ENCODE measurements around the gene C4orf36.
A peak's percentile ranks its signal among the peaks of the same experiment; 100 is the strongest.
"Not testable (repeated sequence)": the region's sequence is repeated elsewhere in the genome, so short reads cannot be mapped to it uniquely, and the experiment has no call there.

Gene C4orf36

DNA sequence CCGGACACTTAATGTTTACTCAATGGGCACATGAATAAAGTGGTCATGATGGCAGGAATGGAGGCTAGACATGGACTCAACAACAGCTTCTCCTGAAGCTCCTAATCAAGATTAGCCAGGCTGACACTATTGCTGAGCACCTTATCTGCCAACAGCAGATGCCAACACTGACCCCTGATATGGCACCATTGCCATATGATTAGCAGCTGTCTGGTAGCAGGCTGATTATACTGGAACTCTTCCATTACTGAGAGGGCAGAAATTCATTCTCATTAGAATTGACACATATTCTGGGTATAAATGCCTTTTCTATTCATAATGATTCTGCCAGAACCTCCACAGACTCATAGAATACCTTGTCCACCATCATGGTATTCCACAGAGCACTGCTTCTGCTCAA is 24.2 kb upstream of the C4orf36 start:
- no peak for DNase-seq (ENCODE audit: low read depth)

DNA sequence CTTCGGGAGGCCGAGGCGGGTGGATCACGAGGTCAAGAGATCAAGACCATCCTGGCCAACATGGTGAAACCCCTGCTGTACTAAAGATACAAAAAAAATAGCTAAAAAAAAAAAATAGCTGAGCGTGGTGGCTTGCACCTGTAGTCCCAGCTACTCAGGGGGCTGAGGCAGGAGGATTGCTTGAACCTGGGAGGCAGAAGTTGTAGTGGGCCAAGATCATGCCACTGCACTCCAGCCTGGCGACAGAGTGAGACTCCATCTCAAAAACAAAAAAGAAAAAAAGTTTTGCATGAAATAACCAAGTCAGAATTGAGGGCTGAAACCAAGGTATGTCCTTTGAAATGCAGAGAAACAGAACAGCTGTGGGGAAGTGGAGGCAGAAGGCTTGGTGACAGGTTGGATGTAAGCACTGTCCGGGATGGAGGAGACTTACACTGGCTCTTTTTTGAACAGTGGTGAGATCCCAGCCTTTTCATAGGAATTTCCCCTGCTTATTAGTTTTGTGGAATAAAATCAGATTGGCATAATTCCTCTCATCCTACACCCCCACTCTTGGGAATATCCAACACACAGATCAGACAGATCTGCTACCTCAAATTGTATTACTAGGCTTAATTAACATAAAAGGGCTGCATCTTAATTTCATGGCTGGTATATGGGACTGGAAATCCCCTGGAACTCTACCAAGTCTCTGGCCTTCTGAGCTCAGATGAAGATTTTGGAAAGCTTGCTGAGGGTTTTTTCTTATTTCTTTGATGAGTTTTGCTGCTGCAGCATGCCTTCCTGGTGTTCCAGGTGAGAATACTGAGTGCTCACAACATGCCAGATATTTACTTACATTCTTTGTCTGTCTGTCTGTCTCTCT is 18.8 kb upstream of the C4orf36 start:
- DNase-seq (ENCODE audit: low read depth), result peak; percentile 18

DNA sequence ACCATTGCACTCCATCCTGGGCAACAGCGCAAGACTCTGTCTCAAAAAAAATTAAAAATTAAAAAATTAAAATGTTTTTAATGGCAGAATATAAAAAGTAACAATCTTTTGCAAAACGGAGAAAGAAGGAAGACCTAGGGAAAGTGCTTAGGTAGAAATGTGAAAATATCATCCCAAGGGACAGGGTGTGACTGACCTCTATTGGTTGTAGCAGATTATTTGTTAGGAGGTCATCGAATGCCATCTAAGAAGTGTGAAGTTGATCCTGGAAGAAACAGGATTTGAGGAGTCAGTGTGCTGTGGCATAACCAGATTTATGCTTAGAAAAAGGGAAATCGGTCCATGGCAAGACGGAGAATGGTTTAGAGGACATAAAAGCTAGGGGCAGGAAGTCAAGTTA is 18.1 kb upstream of the C4orf36 start:
- no peak for DNase-seq (ENCODE audit: low read depth)

DNA sequence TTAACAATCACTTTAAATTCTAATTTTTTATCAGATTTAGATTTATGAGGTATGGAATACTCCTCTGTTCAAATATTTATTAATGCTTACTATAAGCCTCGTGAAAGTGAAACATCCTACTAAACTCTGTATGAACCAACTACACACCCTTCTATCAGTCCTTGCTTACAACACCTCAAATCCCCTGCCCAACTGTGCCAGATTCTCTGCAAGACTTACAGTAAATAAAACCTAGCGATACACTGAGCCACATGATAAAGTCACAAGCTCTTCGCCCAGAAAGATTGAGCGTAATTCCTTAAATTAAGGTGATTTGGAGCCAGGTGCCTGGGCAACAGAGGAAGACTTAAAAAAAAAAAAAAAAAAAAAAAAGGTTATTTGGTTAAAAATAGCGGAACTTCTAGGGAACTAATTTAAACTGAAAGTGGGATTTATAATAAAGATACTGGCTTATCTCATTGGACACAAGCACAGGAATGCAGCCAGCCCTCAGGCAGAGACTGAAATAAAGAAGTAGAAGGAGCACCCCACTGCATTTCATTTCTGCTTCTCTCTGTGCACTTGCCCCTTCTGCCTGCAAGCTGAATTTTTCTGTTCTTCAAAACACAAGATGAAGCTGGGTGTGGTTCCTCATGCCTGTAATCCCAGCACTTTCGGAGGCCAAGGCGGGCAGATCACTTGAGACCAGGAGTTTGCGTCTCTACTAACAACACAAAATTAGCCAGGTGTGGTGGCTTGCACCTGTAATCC is 17.5 kb upstream of the C4orf36 start:
- DNase-seq (ENCODE audit: low read depth), result no peak

DNA sequence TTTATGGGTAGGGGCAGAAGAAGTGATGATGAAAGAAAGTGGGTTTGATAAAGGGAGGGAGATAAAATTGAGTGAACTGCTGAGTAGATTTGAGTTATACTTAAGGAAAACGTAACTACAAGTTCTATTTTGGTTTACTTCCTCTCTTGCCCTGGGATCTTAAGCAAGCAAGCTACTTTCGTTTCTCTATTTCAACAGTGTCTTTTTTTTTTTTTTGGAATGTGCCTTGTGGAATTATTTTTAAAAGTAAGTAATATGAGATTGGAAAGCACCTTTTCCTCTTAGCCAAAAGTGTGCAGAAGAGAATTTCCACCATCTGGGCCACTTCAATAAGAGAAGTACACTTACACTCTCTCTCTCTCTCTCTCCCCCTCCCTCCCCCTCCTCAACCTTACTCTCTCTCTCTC is 16.0 kb upstream of the C4orf36 start:
- DNase-seq (ENCODE audit: low read depth), result peak; percentile 74

DNA sequence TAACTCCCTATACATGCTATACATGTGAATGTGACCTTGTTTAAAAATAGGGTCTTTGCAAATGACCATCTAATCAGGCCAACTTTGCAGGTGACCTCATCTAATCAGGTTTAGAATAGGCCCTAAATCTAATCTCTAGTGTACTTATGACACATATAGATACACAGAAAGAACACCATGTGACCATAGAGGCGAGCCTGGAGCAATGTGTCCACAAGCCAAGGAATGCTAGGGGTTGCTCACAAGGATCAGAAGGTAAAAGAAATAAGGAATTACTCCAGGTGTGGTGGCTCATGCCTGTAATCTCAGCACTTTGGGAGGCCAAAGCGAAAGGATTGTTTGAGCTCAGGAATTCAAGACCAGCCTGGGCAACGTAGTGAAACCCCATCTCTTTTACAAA is 9.6 kb upstream of the C4orf36 start:
- DNase-seq (ENCODE audit: low read depth), result no peak

DNA sequence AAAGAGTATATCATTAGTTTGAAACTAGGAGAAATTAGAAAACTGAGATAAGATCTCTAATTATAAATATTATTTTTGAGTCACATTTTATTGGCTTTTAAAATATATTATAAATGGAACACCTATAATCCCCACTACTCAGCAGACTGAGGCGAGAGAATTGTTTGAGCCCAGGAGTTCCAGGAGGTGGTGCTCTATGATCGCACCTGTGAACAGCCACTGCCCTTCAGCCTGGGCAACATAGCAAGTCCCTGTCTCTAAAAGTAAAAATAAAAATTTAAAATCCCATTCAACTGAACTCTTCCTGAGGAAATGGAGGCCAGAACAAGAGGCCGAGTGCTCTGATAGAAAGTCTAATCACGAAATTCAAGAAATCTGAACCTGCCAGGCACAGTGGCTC is 6.3 kb upstream of the C4orf36 start:
- DNase-seq (ENCODE audit: low read depth), result no peak

DNA sequence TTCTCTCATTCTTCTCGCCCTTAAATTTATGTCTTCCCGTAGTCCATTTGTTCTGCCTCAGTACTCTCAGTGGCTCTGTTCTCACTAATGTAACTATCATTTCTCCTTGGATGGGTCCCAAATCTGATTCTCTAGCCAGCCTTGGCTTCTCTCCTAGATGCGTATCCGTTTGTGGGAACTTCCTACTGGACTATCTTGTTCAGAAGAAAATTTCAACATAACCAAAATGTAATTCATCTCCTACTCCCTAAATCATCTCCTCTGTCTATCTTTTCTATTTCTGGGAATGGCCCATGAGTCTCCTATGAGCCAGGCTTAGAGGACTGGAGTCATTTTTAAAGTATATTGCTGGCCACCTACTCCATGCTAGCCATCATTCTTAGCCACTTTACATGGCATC is 4.4 kb upstream of the C4orf36 start:
- DNase-seq (ENCODE audit: low read depth), result no peak

DNA sequence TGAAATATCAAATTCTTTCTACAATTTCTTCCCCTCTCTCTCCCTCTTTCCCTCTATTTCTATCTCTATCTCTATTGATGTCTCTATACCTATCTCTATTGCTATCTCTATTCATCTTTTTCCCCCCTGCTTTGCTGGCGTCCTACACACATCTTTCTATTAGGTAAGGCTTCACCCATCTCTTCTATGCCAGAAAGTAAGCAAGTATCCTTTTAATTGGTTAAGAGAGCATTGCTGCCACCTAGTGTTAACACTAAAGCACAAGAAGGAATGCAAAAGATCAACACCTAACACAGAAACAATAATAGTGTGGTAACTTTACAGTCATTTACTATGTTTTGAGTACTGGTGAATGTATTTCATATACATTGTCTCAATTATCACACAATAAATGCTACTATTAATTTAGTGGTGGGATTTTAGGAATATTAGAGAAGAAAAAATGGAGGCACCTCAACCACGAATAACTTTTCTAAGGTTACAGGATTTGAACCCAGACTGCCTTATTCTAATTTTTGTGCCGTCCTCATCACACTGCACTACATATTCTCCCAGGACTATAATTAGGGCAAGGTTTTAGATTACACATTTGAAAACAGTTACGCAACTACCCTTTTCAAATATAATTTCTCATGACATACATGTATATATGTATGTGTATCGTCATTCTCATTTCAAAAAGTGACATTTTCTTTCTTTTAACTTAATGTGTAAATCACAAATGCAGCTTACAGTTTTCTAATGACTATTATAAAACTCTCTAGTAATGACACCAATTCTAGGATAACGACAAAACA is 3.7 kb upstream of the C4orf36 start:
- DNase-seq (ENCODE audit: low read depth), result peak; percentile 63

DNA sequence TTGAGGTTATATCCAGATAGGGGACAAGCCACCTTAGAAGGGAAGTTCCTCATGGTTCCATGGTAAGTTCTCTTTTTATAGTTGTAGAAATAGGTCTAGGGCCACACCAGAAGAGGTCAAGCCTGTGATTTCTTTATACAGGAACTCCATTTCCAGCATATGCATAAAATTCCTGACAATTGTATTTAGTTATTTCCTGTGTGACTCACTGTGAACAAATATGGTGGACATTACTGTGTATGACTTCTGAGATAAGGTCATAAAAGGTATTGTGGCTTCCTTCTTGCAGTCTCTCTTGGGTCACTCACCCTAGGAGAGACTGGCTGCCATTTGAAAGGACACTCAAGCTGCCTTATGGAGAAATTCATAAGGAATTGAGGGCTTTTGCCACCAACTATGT is 2.2 kb upstream of the C4orf36 start:
- DNase-seq (ENCODE audit: low read depth), result no peak

DNA sequence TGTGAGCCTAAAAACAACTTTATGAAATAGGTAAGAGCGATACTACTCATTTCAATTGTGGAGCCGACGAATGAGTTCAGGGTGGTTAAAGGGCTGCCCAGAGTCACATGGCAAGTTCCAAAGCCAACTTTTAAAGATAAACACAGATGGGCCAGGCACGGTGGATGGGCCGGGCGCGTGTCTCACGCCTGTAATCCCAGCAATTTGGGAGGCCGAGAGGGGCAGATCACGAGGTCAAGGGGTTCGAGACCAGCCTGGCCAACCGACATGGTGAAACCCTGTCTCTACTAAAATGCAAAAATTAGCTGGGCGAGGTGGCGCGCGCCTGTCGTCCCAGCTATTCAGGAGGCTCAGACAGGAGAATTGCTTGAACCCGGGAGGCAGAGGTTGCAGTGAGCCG is 914 bp upstream of the C4orf36 start:
- DNase-seq (ENCODE audit: low read depth), result no peak

DNA sequence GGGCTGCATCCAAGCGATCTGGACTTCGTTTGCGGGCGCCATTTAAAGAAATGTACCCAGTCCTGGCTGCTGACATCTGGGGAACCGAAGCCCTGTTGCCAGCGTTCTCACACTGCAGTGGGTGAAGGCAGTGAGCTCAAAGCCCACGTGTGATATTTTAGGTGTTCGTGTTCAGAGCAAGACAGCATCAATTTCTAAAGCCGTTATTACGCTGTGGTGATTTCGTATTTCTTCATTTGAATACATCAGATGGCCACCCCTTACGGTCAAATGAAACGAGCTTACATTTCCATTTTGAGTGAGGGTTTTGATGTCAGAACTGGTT is 376 bp upstream of the C4orf36 start:
- DNase-seq (ENCODE audit: low read depth), result no peak

DNA sequence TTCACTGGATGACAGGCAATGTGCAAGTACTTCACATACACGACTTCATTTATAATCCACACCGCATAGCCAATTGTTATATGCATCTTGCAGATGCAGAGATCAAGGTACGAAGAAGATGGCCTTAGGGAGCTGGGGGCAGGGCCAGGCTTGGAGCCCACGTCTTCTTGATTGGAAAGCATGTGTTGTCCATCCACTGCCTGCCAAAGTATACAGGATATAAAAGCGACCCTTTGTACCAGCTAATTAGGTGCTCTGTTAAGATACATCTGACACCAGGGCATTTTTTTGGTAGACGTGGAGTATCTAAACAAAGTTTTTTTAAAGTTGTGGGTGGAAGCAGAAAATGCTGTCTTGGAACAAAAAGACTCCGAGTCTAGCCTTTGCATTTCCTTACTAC is 1.4 kb downstream of the C4orf36 start:
- DNase-seq (ENCODE audit: low read depth), result no peak

DNA sequence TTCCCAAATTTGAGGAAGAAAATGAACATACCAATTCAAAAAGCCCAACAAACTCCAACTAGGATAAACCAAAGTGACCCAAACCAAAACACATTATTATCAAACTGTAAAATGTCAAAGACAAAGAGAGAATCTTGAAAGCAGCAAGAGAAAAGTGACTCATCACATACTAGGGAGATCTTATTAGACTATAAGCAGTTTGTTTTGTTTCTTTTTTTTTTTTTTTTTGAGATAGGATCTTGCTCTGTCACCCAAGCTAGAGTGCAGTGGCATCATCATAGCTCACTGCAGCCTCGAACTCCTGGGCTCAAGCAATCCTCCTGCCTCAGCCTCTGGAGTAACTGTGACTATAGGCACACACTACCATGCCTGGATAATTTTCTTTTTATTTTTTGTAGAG is 12.6 kb downstream of the C4orf36 start:
- no peak for DNase-seq (ENCODE audit: low read depth)

DNA sequence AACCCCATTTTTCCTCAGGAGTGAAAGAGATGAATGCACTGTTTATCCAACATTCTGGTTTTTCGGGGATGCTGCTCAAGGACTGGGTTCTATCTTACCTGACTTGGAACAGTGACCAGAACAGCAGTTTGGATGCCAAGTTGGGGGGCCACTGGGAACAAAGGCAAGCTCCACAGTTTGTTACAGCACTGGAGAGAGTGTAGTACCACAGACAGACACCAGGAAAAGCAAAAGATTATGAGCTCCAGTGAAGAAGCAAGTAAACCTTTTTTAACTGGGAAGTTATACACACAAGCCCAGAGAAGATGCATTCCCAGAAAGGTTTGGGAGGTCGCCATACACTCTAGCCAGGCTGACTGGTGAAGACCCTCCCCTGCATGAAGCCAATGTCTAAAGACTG is 13.6 kb downstream of the C4orf36 start:
- no peak for DNase-seq (ENCODE audit: low read depth)

DNA sequence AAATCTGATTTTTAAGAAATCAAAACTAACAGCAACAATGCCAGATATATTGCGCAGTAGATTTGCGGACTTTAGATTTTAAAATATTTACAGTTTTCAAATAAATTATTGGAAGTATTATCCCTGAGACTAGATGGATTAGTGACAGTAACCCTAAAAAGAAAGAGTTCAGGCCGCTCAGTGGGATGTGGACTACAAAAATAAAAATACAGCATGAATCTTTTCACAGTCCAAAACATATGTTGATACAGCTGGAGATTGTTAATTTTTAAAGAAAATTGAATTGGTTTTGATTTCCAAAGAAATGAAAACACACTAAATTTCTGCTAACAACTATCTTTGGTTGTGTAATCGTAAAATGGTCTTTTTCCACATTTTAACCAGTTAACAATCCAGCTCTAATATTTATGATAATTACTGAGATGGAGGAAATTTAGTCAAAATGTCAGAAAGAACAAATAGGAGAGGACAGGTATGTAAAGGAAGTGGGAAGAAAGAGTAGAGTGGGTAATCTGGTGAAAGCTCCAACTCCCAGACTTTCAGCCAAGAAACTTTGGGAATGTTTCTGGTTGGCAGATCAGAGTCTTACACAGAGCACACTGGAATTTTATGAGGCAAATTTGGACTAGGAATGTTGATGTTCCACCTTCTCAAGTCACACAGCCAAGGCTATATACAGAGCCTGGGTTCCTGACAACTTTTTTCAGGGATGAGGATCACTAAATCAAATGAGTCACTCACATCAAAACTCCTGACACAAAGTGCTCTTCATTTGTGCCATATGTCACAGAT is 15.1 kb downstream of the C4orf36 start:
- peak; percentile 43 for DNase-seq (ENCODE audit: low read depth)

DNA sequence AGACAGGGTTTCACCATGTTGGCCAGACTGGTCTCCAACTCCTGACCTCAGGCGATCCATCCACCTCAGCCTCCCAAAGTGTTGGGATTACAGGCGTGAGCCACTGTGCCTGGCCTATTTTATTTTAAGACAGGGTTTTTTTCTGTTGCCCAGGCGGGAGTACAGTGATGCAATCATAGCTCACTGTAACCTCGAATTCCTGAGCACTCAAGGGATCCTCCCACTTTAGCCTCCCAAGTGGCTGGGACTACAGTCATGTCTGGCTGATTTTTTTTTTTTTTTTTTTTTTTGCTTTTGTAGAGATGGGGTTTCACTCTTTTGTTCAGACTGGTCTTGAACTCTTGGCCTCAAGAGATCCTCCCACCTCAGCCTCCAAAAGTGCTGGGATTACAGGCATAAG is 16.8 kb downstream of the C4orf36 start:
- DNase-seq (ENCODE audit: low read depth), result not testable (repeated sequence)

DNA sequence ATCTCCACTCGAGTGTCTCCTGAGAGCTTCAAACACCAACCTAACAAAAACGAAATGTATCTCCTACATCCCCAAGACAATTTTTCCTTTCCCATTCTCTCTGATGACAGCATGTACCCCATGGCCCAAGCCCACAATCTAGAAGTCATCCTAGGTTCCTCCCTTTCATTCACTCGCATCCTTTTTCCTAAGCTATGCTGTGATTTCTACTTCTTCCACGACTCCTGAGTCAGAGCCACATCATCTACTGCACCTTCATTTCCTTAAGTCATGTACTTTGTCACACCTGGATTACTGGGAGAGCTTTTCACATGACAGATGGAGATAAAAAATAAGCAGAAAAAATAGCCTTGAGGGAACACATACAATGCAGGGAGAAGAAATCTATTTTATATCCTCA is 20.1 kb downstream of the C4orf36 start:
- no peak for DNase-seq (ENCODE audit: low read depth)

DNA sequence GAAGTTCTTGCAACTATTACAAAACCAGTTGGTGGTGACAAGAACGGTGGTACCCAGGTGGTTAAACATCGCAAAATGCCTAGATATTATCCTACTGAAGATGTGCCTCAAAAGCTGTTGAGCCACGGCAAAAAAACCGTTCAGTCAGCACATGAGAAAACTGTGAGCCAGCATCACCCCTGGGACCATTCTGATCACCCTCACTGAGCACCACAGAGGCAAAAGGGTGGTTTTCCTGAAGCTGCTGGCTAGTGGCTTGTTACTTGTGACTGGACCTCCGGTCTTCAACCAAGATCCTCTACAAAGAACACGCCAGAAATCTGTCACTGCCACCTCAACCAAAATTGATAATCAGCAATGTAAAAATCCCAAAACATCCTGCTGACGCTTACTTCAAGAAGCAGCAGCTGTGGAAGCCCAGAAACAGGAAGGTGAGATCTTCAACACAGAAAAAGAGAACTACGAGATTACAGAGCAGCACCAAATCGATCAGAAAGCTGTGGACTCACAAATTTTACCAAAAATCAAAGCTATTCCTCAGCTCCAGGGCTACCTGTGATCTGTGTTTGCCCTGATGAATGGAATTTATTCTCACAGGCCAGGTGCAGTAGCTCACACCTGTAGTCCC is 21.7 kb downstream of the C4orf36 start:
- no peak for DNase-seq (ENCODE audit: low read depth)

DNA sequence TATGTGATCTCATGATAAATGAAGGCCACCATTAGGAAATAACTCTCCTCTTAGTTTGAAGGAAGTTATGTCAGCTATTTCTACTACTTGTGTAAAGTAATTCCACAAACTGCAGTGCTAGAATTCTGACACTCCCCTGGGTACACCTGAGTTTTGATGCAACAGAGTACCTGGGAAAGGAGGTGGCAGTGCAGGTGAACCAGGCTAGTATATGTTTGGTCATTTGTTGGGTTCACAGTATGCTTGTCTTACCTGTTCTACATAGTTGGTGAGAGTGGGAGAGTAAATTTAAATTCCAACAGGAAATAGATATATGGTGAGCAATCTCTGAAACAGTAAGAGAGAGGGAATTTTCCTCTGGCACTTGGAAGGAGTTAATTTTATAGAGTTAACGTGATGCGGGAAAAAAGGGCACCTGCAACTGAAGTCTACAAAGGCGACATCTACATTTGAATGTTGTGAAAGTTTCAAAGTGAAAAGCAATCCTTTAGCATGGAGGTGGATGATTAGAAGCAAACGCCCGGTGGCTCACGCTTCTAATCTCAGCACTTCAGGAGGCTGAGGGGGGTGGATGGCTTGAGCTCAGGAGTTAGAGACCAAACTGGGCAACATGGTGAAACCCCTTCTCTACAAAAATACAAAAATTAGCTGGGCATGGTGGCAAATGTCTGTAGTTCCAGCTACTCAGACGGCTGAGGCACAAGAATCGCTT is 34.7 kb downstream of the C4orf36 start:
- DNase-seq (ENCODE audit: low read depth), result no peak

DNA sequence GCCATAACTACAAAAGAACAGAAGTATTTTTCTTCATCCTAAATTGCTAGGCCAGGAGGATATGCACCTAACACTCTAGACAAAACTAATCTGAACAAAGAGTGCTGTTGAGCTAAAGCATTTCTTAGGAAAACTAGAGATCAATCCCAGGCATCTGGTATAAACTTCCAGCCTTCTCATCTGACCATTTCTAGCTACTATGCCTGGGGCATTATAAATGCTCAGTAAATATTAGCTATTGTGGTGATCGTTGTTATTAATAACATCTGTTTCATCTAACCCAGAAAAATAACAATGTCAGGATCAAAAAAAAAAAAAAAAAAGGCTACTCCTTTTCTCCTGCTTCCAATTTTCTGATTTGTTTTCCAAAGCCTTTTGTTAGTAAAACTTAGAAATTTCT is 35.3 kb downstream of the C4orf36 start:
- peak; percentile 44 for DNase-seq (ENCODE audit: low read depth)

Data from fibroblast of gingiva (primary cell).